Trophoblast cell (in vitro differentiated cells and primary cell): ENCODE data around the gene CERS6.

ENCODE experiments used
- DNase-seq, 2 donors: peaks; one replicate each; pipeline ENCODE4 v3.0.0-alpha.2; 2016
- H2AFZ ChIP-seq: 2 replicates; pipeline ENCODE4 v1.6.1; 2013; ENCODE audit warnings: low read length, moderate library complexity, mild to moderate bottlenecking; ENCODE audit not compliant: insufficient read depth, poor library complexity
- H2AK5ac ChIP-seq: 2 replicates; pipeline ENCODE4 v1.6.1; 2013; ENCODE audit warnings: mild to moderate bottlenecking, low read length
- H2BK120ac ChIP-seq: 2 replicates; pipeline ENCODE4 v1.6.1; 2013; ENCODE audit warnings: low read length, mild to moderate bottlenecking, moderate library complexity; ENCODE audit not compliant: insufficient read depth, poor library complexity
- H2BK12ac ChIP-seq: 2 replicates; pipeline ENCODE4 v1.6.1; 2013; ENCODE audit warnings: mild to moderate bottlenecking, low read length, moderate library complexity
- H2BK5ac ChIP-seq: 2 replicates; pipeline ENCODE4 v1.6.1; 2013; ENCODE audit warnings: low read length, low read depth, moderate library complexity, mild to moderate bottlenecking; ENCODE audit not compliant: poor library complexity
- H3K14ac ChIP-seq: 2 replicates; pipeline ENCODE4 v1.6.1; 2013; ENCODE audit warnings: mild to moderate bottlenecking, low read length
- H3K18ac ChIP-seq: 2 replicates; pipeline ENCODE4 v1.6.1; 2013; ENCODE audit warnings: mild to moderate bottlenecking, low read length
- H3K23ac ChIP-seq: 2 replicates; pipeline ENCODE4 v1.6.1; 2013; ENCODE audit warnings: low read length
- H3K27ac ChIP-seq: 2 replicates; pipeline ENCODE4 v1.5.1; 2013; ENCODE audit warnings: low read depth, mild to moderate bottlenecking, inconsistent platforms, low read length, moderate library complexity
- H3K27me3 ChIP-seq: 2 replicates; pipeline ENCODE4 v1.6.1; 2013; ENCODE audit warnings: inconsistent platforms, mild to moderate bottlenecking, low read length, moderate library complexity; ENCODE audit not compliant: insufficient read depth
- H3K36me3 ChIP-seq, 2 experiments: 1 replicate in 1 of 2; 2 replicates in 1 of 2; pipeline ENCODE4 v1.6.1; 2013; ENCODE audit warnings: low read length in 2 of 2, mild to moderate bottlenecking in 2 of 2, moderate library complexity in 1 of 2; ENCODE audit not compliant: insufficient read depth in 2 of 2, control insufficient read depth in 1 of 2
- H3K4ac ChIP-seq: 2 replicates; pipeline ENCODE4 v1.6.1; 2013; ENCODE audit warnings: low read depth, mild to moderate bottlenecking, low read length, moderate library complexity
- H3K4me1 ChIP-seq, 2 experiments: 1 replicate in 1 of 2; 2 replicates in 1 of 2; pipeline ENCODE4 v1.6.1; 2013; ENCODE audit warnings: low read length in 2 of 2, mild to moderate bottlenecking in 2 of 2, moderate library complexity in 1 of 2; ENCODE audit not compliant: insufficient read depth in 2 of 2, control insufficient read depth in 1 of 2
- H3K4me2 ChIP-seq: 2 replicates; pipeline ENCODE4 v1.6.1; 2013; ENCODE audit warnings: inconsistent platforms, mild to moderate bottlenecking, low read length, moderate library complexity
- H3K4me3 ChIP-seq: 2 replicates; pipeline ENCODE4 v1.5.1; 2013; ENCODE audit warnings: mild to moderate bottlenecking, low read depth, low read length, inconsistent platforms
- H3K79me1 ChIP-seq: one replicate; pipeline ENCODE4 v1.6.1; 2013; ENCODE audit warnings: low read length
- H3K79me2 ChIP-seq: 2 replicates; pipeline ENCODE4 v1.6.1; 2013; ENCODE audit warnings: low read length, mild to moderate bottlenecking; ENCODE audit not compliant: control insufficient read depth, insufficient read depth, poor library complexity
- H3K9ac ChIP-seq: 2 replicates; pipeline ENCODE4 v1.6.1; 2013; ENCODE audit warnings: mild to moderate bottlenecking, low read length
- H3K9me3 ChIP-seq: 2 replicates; pipeline ENCODE4 v1.6.1; 2013; ENCODE audit warnings: low read depth, mild to moderate bottlenecking, control low read depth, inconsistent platforms, low read length; ENCODE audit not compliant: insufficient read depth
- H4K12ac ChIP-seq: 2 replicates; pipeline ENCODE4 v1.6.1; 2013; ENCODE audit warnings: low read depth, mild to moderate bottlenecking, low read length, moderate library complexity
- H4K8ac ChIP-seq: 2 replicates; pipeline ENCODE4 v1.6.1; 2013; ENCODE audit warnings: low read depth, mild to moderate bottlenecking, low read length, moderate library complexity
- H4K91ac ChIP-seq: one replicate; pipeline ENCODE4 v1.6.1; 2013; ENCODE audit warnings: low read depth, mild to moderate bottlenecking, low read length, moderate library complexity
- WGBS: extraction: QIAGEN DNeasy Blood & Tissue Kit; methylation state at CpG from one replicate; pipeline ENCODE4 v1.1.7; 2013; ENCODE audit warnings: missing lambda C conversion rate; ENCODE audit not compliant: insufficient read length, insufficient coverage; ENCODE audit errors: extremely low coverage; 5-methylcytosine and 5-hydroxymethylcytosine counted together

The CERS6 gene

GRCh38 chr2:168431301-168432024 is 24.6 kb upstream of the CERS6 start:
- Histone ChIP-seq H2AFZ (no peak overlapping the region), H3K9ac (no peak overlapping the region), H2AK5ac (no peak overlapping the region), H3K18ac (no peak overlapping the region), H3K4me3 (no peak overlapping the region), H3K9me3 (peaks cover 2% of the 10 kb centered on the region), H3K27ac (no peak overlapping the region), H3K4me2 (no peak overlapping the region), H3K4me1 (peaks cover 0 to 7% of the 10 kb centered on the region in 2 experiments), H2BK120ac (no peak overlapping the region), H3K79me2 (no peaks in the 10 kb centered on the region), H3K79me1 (no peaks in the 10 kb centered on the region), H3K4ac (no peak overlapping the region), H3K14ac (no peak overlapping the region), H3K23ac (no peak overlapping the region), H3K36me3 (no peaks in the 10 kb centered on the region), H2BK12ac (no peak overlapping the region), H4K91ac (no peak overlapping the region), H3K27me3 (no peaks in the 10 kb centered on the region), H4K12ac (no peak overlapping the region), H4K8ac (no peak overlapping the region), H2BK5ac (no peak overlapping the region)
- no peak for DNase-seq
- WGBS = no CpG with 5 or more reads among the region's 1 CpG

GRCh38 chr2:168432100-168432499 is 24.0 kb upstream of the CERS6 start:
- H2AK5ac ChIP-seq = no peak overlapping the region
- no CpG with 5 or more reads among the region's 3 CpGs for WGBS

GRCh38 chr2:168432565-168433186 is 23.4 kb upstream of the CERS6 start:
- H3K14ac ChIP-seq = no peak overlapping the region
- peaks cover 2% of the 10 kb centered on the region for H3K9me3 ChIP-seq
- no peak overlapping the region for H2AK5ac ChIP-seq
- H3K4me1 ChIP-seq = peaks cover 0 to 2% of the 10 kb centered on the region in 2 experiments
- H4K8ac ChIP-seq = no peak overlapping the region
- H2BK5ac ChIP-seq = no peak overlapping the region
- no CpG with 5 or more reads among the region's 3 CpGs for WGBS
- DNase-seq = no peak
- H4K91ac ChIP-seq = no peak overlapping the region
- H4K12ac ChIP-seq = no peak overlapping the region
- H2BK12ac ChIP-seq = no peak overlapping the region
- no peak overlapping the region for H3K9ac ChIP-seq
- no peaks in the 10 kb centered on the region for H3K27me3 ChIP-seq
- no peak overlapping the region for H3K23ac ChIP-seq
- H3K36me3 ChIP-seq = no peaks in the 10 kb centered on the region
- no peak overlapping the region for H3K4me3 ChIP-seq
- no peak overlapping the region for H3K4ac ChIP-seq
- H3K18ac ChIP-seq = no peak overlapping the region
- H3K4me2 ChIP-seq = no peak overlapping the region
- no peak overlapping the region for H3K27ac ChIP-seq
- no peaks in the 10 kb centered on the region for H3K79me2 ChIP-seq
- no peak overlapping the region for H2BK120ac ChIP-seq
- H3K79me1 ChIP-seq = no peaks in the 10 kb centered on the region
- no peak overlapping the region for H2AFZ ChIP-seq

More at GRCh38 chr2:168432100-168432499, 24.0 kb upstream of the CERS6 start:
- Histone ChIP-seq H2BK5ac (no peak overlapping the region), H3K14ac (no peak overlapping the region), H3K27ac (no peak overlapping the region), H2AFZ (no peak overlapping the region), H3K4me1 (peaks cover 0 to 7% of the 10 kb centered on the region in 2 experiments), H3K4ac (no peak overlapping the region), H2BK120ac (no peak overlapping the region), H3K4me3 (no peak overlapping the region), H3K27me3 (no peaks in the 10 kb centered on the region), H3K9me3 (peaks cover 2% of the 10 kb centered on the region), H3K9ac (no peak overlapping the region), H3K4me2 (no peak overlapping the region), H3K36me3 (no peaks in the 10 kb centered on the region), H3K79me2 (no peaks in the 10 kb centered on the region), H2BK12ac (no peak overlapping the region), H4K91ac (no peak overlapping the region), H3K23ac (no peak overlapping the region), H4K8ac (no peak overlapping the region), H4K12ac (no peak overlapping the region), H3K79me1 (no peaks in the 10 kb centered on the region), H3K18ac (no peak overlapping the region)
- no peak for DNase-seq

DNA sequence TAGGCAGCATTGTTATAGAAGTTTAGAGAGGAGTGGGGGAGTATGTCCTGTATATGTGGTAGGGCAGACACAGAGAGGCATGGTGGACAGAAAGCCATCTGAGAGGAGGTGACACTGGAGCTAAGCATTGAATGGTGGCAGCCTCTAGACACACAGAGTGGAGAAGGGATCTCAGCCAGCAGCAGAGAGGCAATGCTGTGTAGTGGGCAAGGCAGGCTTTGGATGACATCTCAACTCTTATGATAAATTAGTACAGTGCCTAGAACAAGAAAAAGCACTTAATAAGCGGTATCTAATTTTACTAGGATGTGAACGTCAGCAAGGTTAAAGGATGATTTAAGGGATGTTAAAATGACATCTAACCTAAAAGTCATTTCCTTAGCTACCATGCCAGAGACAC is 22.5 kb upstream of the CERS6 start:
- Histone ChIP-seq H2AK5ac (no peak overlapping the region), H3K9me3 (peaks cover 2% of the 10 kb centered on the region), H3K79me1 (no peaks in the 10 kb centered on the region), H3K4me2 (no peak overlapping the region), H3K23ac (no peak overlapping the region), H3K36me3 (no peaks in the 10 kb centered on the region), H4K12ac (no peak overlapping the region), H2BK12ac (no peak overlapping the region), H3K4me3 (no peak overlapping the region), H2BK5ac (no peak overlapping the region), H2AFZ (no peak overlapping the region), H3K27ac (no peak overlapping the region), H2BK120ac (no peak overlapping the region), H3K27me3 (no peaks in the 10 kb centered on the region), H4K8ac (no peak overlapping the region), H3K4me1 (peaks cover 0 to 1% of the 10 kb centered on the region in 2 experiments), H3K4ac (no peak overlapping the region), H3K79me2 (no peaks in the 10 kb centered on the region), H4K91ac (no peak overlapping the region), H3K9ac (no peak overlapping the region), H3K18ac (no peak overlapping the region), H3K14ac (no peak overlapping the region)
- WGBS = no CpG with 5 or more reads among the region's 2 CpGs
- no peak for DNase-seq
